ENCODE data around the gene LGSN. TPM values are rescaled to one million over a fixed set of nuclear protein-coding genes. Genes with fewer than 3 reads are reported as not detected.
"Not testable (repeated sequence)": the region's sequence is repeated elsewhere in the genome, so short reads cannot be mapped to it uniquely, and the experiment has no call there.

The LGSN gene
- total RNA-seq, result 0.14 TPM in 1 of 3 replicates, not detected in the others

DNA sequence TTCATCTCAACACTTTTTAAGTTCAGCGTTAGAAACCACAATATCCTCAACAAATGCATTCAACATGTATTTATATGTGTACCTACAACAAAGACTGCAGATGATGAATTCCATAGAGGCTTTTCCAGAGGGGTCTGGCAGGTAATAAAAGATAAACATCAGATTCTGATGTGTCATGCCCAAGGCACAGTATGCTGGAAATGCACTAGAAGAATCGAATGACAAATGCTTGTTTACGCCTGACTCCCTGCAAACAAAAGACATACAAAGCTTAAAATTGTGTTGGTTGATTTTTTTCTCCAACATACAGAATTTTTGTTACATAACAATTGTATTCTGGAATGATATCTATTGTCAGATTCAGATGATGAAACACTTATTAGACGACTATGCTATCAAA lies at the start of gene LGSN:
LGSN (minus strand) TSS at position 45 of the 400 bp plus-strand sequence; CDS start at position 5, 40 bp downstream.
- TF ChIP-seq, protein P1, sequence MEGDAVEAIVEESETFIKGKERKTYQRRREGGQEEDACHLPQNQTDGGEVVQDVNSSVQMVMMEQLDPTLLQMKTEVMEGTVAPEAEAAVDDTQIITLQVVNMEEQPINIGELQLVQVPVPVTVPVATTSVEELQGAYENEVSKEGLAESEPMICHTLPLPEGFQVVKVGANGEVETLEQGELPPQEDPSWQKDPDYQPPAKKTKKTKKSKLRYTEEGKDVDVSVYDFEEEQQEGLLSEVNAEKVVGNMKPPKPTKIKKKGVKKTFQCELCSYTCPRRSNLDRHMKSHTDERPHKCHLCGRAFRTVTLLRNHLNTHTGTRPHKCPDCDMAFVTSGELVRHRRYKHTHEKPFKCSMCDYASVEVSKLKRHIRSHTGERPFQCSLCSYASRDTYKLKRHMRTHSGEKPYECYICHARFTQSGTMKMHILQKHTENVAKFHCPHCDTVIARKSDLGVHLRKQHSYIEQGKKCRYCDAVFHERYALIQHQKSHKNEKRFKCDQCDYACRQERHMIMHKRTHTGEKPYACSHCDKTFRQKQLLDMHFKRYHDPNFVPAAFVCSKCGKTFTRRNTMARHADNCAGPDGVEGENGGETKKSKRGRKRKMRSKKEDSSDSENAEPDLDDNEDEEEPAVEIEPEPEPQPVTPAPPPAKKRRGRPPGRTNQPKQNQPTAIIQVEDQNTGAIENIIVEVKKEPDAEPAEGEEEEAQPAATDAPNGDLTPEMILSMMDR (IDR thresholded peaks at IDR 0.05; ENCODE audit: unreplicated experiment), result no peak
- peaks cover 2% of the 10 kb centered on the region for H3K27me3 Mint-ChIP-seq (ENCODE audit: low read depth)
- no peak within 1 kb of the TSS for H3K27ac Mint-ChIP-seq
- DNase-seq (ENCODE audit: low spot score in 2 of 2, unreplicated experiment in 2 of 2), result no peak
- H3K4me1 Mint-ChIP-seq, result peaks cover 2% of the 10 kb centered on the region
- H3K4me3 Mint-ChIP-seq, result no peak within 1 kb of the TSS
- no peaks in the 10 kb centered on the region for H3K9me3 Mint-ChIP-seq
- H3K36me3 Mint-ChIP-seq, result no peaks in the 10 kb centered on the region

- H3K4me1 Mint-ChIP-seq, result peaks cover 4% of the 10 kb centered on the region
- no peak overlapping the region for H3K27ac Mint-ChIP-seq
- H3K27me3 Mint-ChIP-seq (ENCODE audit: low read depth), result peaks cover 3% of the 10 kb centered on the region
- peaks cover 30% of the 10 kb centered on the region for H3K9me3 Mint-ChIP-seq
- H3K4me3 Mint-ChIP-seq, result no peak overlapping the region
- TF ChIP-seq, protein P1 (IDR thresholded peaks at IDR 0.05; ENCODE audit: unreplicated experiment), result no peak
- H3K36me3 Mint-ChIP-seq, result no peaks in the 10 kb centered on the region
- no peak for DNase-seq (ENCODE audit: low spot score in 2 of 2, unreplicated experiment in 2 of 2)
Measured at GRCh38 chr6:63368347-63368746, 48.6 kb upstream of the LGSN start.

- DNase-seq (ENCODE audit: low spot score in 2 of 2, unreplicated experiment in 2 of 2), result not testable (repeated sequence)
- H3K9me3 Mint-ChIP-seq, result peaks cover 47% of the 10 kb centered on the region
Measured at GRCh38 chr6:63362500-63363120, 42.8 kb upstream of the LGSN start.

GRCh38 chr6:63357384-63357783 lies 37.6 kb upstream of the LGSN start:
- H3K27ac Mint-ChIP-seq; H3K36me3 Mint-ChIP-seq; DNase-seq (ENCODE audit: low spot score in 2 of 2, unreplicated experiment in 2 of 2); H3K27me3 Mint-ChIP-seq (ENCODE audit: low read depth); H3K4me1 Mint-ChIP-seq; H3K4me3 Mint-ChIP-seq: not testable (repeated sequence)
- H3K9me3 Mint-ChIP-seq, result peaks cover 19% of the 10 kb centered on the region

More at GRCh38 chr6:63362500-63363120, 42.8 kb upstream of the LGSN start:
- not testable (repeated sequence) for H3K27me3 Mint-ChIP-seq (ENCODE audit: low read depth); H3K36me3 Mint-ChIP-seq; H3K4me3 Mint-ChIP-seq; H3K4me1 Mint-ChIP-seq; H3K27ac Mint-ChIP-seq

DNA sequence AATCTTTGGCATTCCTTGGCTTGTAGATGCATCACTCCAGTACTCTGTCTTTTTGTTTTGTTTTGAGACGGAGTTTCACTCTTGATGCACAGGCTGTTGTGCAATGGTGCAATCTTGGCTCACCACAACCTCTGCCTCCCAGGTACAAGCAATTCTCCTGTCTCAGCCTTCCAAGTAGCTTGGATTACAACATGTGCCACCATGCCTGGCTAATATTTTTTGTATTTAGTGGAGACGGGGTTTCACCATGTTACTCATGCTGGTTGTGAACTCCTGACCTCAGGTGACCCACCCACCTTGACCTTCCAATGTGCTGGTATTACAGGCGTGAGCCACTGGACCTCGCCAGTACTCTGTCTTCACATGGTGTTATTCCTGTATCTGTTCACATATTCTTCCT lies 35.8 kb upstream of the LGSN start:
- no peaks in the 10 kb centered on the region for H3K27me3 Mint-ChIP-seq (ENCODE audit: low read depth)
- peaks cover 19% of the 10 kb centered on the region for H3K9me3 Mint-ChIP-seq
- no peak overlapping the region for H3K27ac Mint-ChIP-seq
- DNase-seq (ENCODE audit: low spot score in 2 of 2, unreplicated experiment in 2 of 2), result no peak
- peaks cover 2% of the 10 kb centered on the region for H3K4me1 Mint-ChIP-seq
- no peak overlapping the region for H3K4me3 Mint-ChIP-seq
- no peaks in the 10 kb centered on the region for H3K36me3 Mint-ChIP-seq
- TF ChIP-seq, protein P1 (IDR thresholded peaks at IDR 0.05; ENCODE audit: unreplicated experiment), result no peak

DNA sequence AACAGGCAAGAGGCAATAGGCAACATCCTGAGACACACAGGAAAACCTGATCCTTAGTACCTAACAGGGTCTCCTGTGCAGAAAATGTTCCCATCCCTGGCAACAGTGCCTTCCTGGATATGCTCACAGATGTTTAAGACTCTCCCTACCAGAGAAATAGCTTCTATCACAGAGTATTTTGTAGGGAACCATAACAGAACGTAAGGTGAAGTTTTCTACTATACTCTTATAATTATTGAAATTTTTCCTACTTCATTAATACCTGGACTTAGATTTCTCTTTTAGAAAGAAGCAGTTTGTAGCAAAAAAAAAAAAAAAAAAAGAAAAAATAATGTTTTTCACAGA lies 33.5 kb upstream of the LGSN start:
- Mint-ChIP-seq H3K36me3 (no peaks in the 10 kb centered on the region), H3K9me3 (peaks cover 6% of the 10 kb centered on the region), H3K4me3 (no peak overlapping the region), H3K27ac (no peak overlapping the region), H3K4me1 (peaks cover 2% of the 10 kb centered on the region), H3K27me3 (ENCODE audit: low read depth) (no peaks in the 10 kb centered on the region)
- no peak for DNase-seq (ENCODE audit: low spot score in 2 of 2, unreplicated experiment in 2 of 2)
- TF ChIP-seq, protein P1 (IDR thresholded peaks at IDR 0.05; ENCODE audit: unreplicated experiment), result no peak
